ENCODE results near the gene DSCAM. TPM values are rescaled to one million over a fixed set of nuclear protein-coding genes. Genes with fewer than 3 reads are reported as not detected.

Gene DSCAM
- total and polyA plus RNA-seq, 10 of the 15 experiments (the other 5 are each of a cell fraction or from before 2014, with no cell fraction given), result not detected

GRCh38 chr21:40531431-40532110, 315.4 kb downstream of the DSCAM start:
- SMC1A ChIA-PET (ENCODE audit: uncharacterized antibody, unreplicated experiment), result no interaction called here
- H3K27me3 ChIP-seq (replicated peaks in 1 of 2; ENCODE audit: control insufficient read depth in 2 of 2, insufficient read depth in 2 of 2, low read length in 1 of 2), result no peaks in the 10 kb centered on the region
- H4K20me1 ChIP-seq (ENCODE audit: control insufficient read depth, insufficient read depth), result no peaks in the 10 kb centered on the region
- no peaks in the 10 kb centered on the region for H3K79me2 ChIP-seq (ENCODE audit: control insufficient read depth, insufficient read depth, low read length)
- ATAC-seq (no peak), DNase-seq (ENCODE audit: low read depth, low spot score) (no peak), FAIRE-seq (no peak)
- H3K36me3 ChIP-seq (ENCODE audit: control insufficient read depth in 2 of 2, insufficient read depth in 2 of 2, low read length in 1 of 2), result no peaks in the 10 kb centered on the region
- TF ChIP-seq, protein P1, sequence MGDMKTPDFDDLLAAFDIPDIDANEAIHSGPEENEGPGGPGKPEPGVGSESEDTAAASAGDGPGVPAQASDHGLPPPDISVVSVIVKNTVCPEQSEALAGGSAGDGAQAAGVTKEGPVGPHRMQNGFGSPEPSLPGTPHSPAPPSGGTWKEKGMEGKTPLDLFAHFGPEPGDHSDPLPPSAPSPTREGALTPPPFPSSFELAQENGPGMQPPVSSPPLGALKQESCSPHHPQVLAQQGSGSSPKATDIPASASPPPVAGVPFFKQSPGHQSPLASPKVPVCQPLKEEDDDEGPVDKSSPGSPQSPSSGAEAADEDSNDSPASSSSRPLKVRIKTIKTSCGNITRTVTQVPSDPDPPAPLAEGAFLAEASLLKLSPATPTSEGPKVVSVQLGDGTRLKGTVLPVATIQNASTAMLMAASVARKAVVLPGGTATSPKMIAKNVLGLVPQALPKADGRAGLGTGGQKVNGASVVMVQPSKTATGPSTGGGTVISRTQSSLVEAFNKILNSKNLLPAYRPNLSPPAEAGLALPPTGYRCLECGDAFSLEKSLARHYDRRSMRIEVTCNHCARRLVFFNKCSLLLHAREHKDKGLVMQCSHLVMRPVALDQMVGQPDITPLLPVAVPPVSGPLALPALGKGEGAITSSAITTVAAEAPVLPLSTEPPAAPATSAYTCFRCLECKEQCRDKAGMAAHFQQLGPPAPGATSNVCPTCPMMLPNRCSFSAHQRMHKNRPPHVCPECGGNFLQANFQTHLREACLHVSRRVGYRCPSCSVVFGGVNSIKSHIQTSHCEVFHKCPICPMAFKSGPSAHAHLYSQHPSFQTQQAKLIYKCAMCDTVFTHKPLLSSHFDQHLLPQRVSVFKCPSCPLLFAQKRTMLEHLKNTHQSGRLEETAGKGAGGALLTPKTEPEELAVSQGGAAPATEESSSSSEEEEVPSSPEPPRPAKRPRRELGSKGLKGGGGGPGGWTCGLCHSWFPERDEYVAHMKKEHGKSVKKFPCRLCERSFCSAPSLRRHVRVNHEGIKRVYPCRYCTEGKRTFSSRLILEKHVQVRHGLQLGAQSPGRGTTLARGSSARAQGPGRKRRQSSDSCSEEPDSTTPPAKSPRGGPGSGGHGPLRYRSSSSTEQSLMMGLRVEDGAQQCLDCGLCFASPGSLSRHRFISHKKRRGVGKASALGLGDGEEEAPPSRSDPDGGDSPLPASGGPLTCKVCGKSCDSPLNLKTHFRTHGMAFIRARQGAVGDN (IDR thresholded peaks at IDR 0.05), result no peak
- TF ChIP-seq BACH1 (IDR thresholded peaks at IDR 0.05; ENCODE audit: borderline replicate concordance) (no peak), ESRRA (IDR thresholded peaks at IDR 0.05; ENCODE audit: low read length) (no peak), EZH2 (IDR thresholded peaks at IDR 0.05; ENCODE audit: borderline replicate concordance, control insufficient read depth, low read depth, low read length) (no peak), MYC (IDR thresholded peaks at IDR 0.05; ENCODE audit: insufficient read depth, insufficient read length, insufficient replicate concordance, low read length, severe bottlenecking) (no peak), PAX5 (IDR thresholded peaks at IDR 0.05; ENCODE audit: borderline replicate concordance, low read depth, low read length) (no peak), CREM (IDR thresholded peaks at IDR 0.05; ENCODE audit: low read depth) (no peak), CHD1 (IDR thresholded peaks at IDR 0.05; ENCODE audit: low read depth, low read length) (no peak)
- in situ Hi-C loops (cut with MboI) (no loop called here), intact Hi-C loops (cut with micrococcal nuclease; ENCODE audit: unreplicated experiment) (no loop called here)
- H3K9me3 ChIP-seq (replicated peaks; ENCODE audit: control insufficient read depth, insufficient read depth, low read length), result no peaks in the 10 kb centered on the region; the same call in 2 of the 3 replicates
- WGBS (ENCODE audit: insufficient coverage, insufficient replicate concordance, low lambda C conversion rate, missing lambda C conversion rate), result 0% methylated on average over 4 of the region's 4 CpGs
- no TSS peak for BruUV-seq (replicated peaks)
- no peak overlapping the region for H3K9ac ChIP-seq (ENCODE audit: control insufficient read depth, insufficient read depth, low read length)
- CTCF ChIA-PET, result no interaction called here
- H3K4me1 ChIP-seq (ENCODE audit: control insufficient read depth, insufficient read depth, low read length), result no peaks in the 10 kb centered on the region
- H3K27ac ChIP-seq (ENCODE audit: control insufficient read depth, insufficient read depth), result no peak overlapping the region
- H3K4me2 ChIP-seq (ENCODE audit: control insufficient read depth, insufficient read depth), result no peak overlapping the region
- no peak overlapping the region for H2AFZ ChIP-seq (ENCODE audit: control insufficient read depth, low read depth, low read length)
- POLR2A ChIA-PET, result interaction anchor here (0.6 kb wide), 1 partner anchor 64 kb away, joined by 4 read pairs; no protein-coding TSS in a partner anchor
- no peak overlapping the region for H3K4me3 ChIP-seq
- RAD21 ChIA-PET (ENCODE audit: unreplicated experiment), result no interaction called here

All from GM12878 (cell line).